ENCODE data around the gene DEFB128.

DEFB128 gene

GRCh38 chr20:152131-152530 lies 37.4 kb downstream of the DEFB128 start:
- no peak for DNase-seq (ENCODE audit: low spot score)

GRCh38 chr20:145877-146276 lies 43.6 kb downstream of the DEFB128 start:
- no peak for DNase-seq (ENCODE audit: low spot score)

GRCh38 chr20:142290-142689 lies 47.2 kb downstream of the DEFB128 start, which contains the start of gene DEFB126:
DEFB126 (plus strand) TSS chr20:142590; CDS start chr20:142629, 39 bp downstream.
- no peak for DNase-seq (ENCODE audit: low spot score)
